Measurements from ENCODE around the gene SLC22A8.

Gene SLC22A8

GRCh38 chr11:63012839-63013238 lies 2.8 kb downstream of the SLC22A8 start:
- no peaks in the 10 kb centered on the region for H3K27me3 ChIP-seq (ENCODE audit: control insufficient read depth, insufficient read depth, low read length)
- no peaks in the 10 kb centered on the region for H3K9me3 ChIP-seq (ENCODE audit: control insufficient read depth, insufficient read depth, low read length)
- H3K9ac ChIP-seq (ENCODE audit: low read depth, low read length): no peak overlapping the region
- no peaks in the 10 kb centered on the region for H3K36me3 ChIP-seq (ENCODE audit: control insufficient read depth, insufficient read depth, low read length)
- H3K4me1 ChIP-seq (ENCODE audit: control insufficient read depth, insufficient read depth, low read length): no peaks in the 10 kb centered on the region
- H3K4me3 ChIP-seq (ENCODE audit: low read depth, low read length): no peak overlapping the region

GRCh38 chr11:63012430-63012829 lies 3.2 kb downstream of the SLC22A8 start:
- Histone ChIP-seq H3K36me3 (ENCODE audit: control insufficient read depth, insufficient read depth, low read length) (no peaks in the 10 kb centered on the region), H3K4me3 (ENCODE audit: low read depth, low read length) (no peak overlapping the region), H3K9me3 (ENCODE audit: control insufficient read depth, insufficient read depth, low read length) (no peaks in the 10 kb centered on the region), H3K4me1 (ENCODE audit: control insufficient read depth, insufficient read depth, low read length) (no peaks in the 10 kb centered on the region), H3K27me3 (ENCODE audit: control insufficient read depth, insufficient read depth, low read length) (no peaks in the 10 kb centered on the region), H3K9ac (ENCODE audit: low read depth, low read length) (no peak overlapping the region)

- no peak overlapping the region for H3K4me3 ChIP-seq (ENCODE audit: low read depth, low read length)
- no peaks in the 10 kb centered on the region for H3K27me3 ChIP-seq (ENCODE audit: control insufficient read depth, insufficient read depth, low read length)
- H3K9ac ChIP-seq (ENCODE audit: low read depth, low read length): no peak overlapping the region
- H3K36me3 ChIP-seq (ENCODE audit: control insufficient read depth, insufficient read depth, low read length): no peaks in the 10 kb centered on the region
- no peaks in the 10 kb centered on the region for H3K9me3 ChIP-seq (ENCODE audit: control insufficient read depth, insufficient read depth, low read length)
- H3K4me1 ChIP-seq (ENCODE audit: control insufficient read depth, insufficient read depth, low read length): no peaks in the 10 kb centered on the region
Measured at GRCh38 chr11:63010934-63011439, 4.7 kb downstream of the SLC22A8 start.

- Histone ChIP-seq H3K27me3 (ENCODE audit: control insufficient read depth, insufficient read depth, low read length) (no peaks in the 10 kb centered on the region), H3K9ac (ENCODE audit: low read depth, low read length) (peak overlapping the region; percentile 39), H3K9me3 (ENCODE audit: control insufficient read depth, insufficient read depth, low read length) (no peaks in the 10 kb centered on the region), H3K4me3 (ENCODE audit: low read depth, low read length) (no peak overlapping the region), H3K4me1 (ENCODE audit: control insufficient read depth, insufficient read depth, low read length) (no peaks in the 10 kb centered on the region), H3K36me3 (ENCODE audit: control insufficient read depth, insufficient read depth, low read length) (no peaks in the 10 kb centered on the region)
Measured at GRCh38 chr11:63007920-63008319, 7.7 kb downstream of the SLC22A8 start.

GRCh38 chr11:63001456-63001855 lies 14.2 kb downstream of the SLC22A8 start:
- H3K4me3 ChIP-seq (ENCODE audit: low read depth, low read length): no peak overlapping the region
- no peaks in the 10 kb centered on the region for H3K4me1 ChIP-seq (ENCODE audit: control insufficient read depth, insufficient read depth, low read length)
- H3K27me3 ChIP-seq (ENCODE audit: control insufficient read depth, insufficient read depth, low read length): no peaks in the 10 kb centered on the region
- H3K36me3 ChIP-seq (ENCODE audit: control insufficient read depth, insufficient read depth, low read length): no peaks in the 10 kb centered on the region
- no peaks in the 10 kb centered on the region for H3K9me3 ChIP-seq (ENCODE audit: control insufficient read depth, insufficient read depth, low read length)
- H3K9ac ChIP-seq (ENCODE audit: low read depth, low read length): no peak overlapping the region

GRCh38 chr11:62999649-63000048 lies 16.0 kb downstream of the SLC22A8 start:
- no peaks in the 10 kb centered on the region for H3K36me3 ChIP-seq (ENCODE audit: control insufficient read depth, insufficient read depth, low read length)
- no peak overlapping the region for H3K9ac ChIP-seq (ENCODE audit: low read depth, low read length)

GRCh38 chr11:62999156-62999555 lies 16.5 kb downstream of the SLC22A8 start:
- Histone ChIP-seq H3K4me3 (ENCODE audit: low read depth, low read length) (no peak overlapping the region), H3K9me3 (ENCODE audit: control insufficient read depth, insufficient read depth, low read length) (no peaks in the 10 kb centered on the region), H3K27me3 (ENCODE audit: control insufficient read depth, insufficient read depth, low read length) (no peaks in the 10 kb centered on the region), H3K9ac (ENCODE audit: low read depth, low read length) (no peak overlapping the region), H3K4me1 (ENCODE audit: control insufficient read depth, insufficient read depth, low read length) (no peaks in the 10 kb centered on the region), H3K36me3 (ENCODE audit: control insufficient read depth, insufficient read depth, low read length) (no peaks in the 10 kb centered on the region)

More at GRCh38 chr11:62999649-63000048, 16.0 kb downstream of the SLC22A8 start:
- Histone ChIP-seq H3K9me3 (ENCODE audit: control insufficient read depth, insufficient read depth, low read length) (no peaks in the 10 kb centered on the region), H3K4me1 (ENCODE audit: control insufficient read depth, insufficient read depth, low read length) (no peaks in the 10 kb centered on the region), H3K4me3 (ENCODE audit: low read depth, low read length) (no peak overlapping the region), H3K27me3 (ENCODE audit: control insufficient read depth, insufficient read depth, low read length) (no peaks in the 10 kb centered on the region)

- no peaks in the 10 kb centered on the region for H3K27me3 ChIP-seq (ENCODE audit: control insufficient read depth, insufficient read depth, low read length)
- no peak overlapping the region for H3K4me3 ChIP-seq (ENCODE audit: low read depth, low read length)
- H3K4me1 ChIP-seq (ENCODE audit: control insufficient read depth, insufficient read depth, low read length): no peaks in the 10 kb centered on the region
- H3K9ac ChIP-seq (ENCODE audit: low read depth, low read length): no peak overlapping the region
- H3K36me3 ChIP-seq (ENCODE audit: control insufficient read depth, insufficient read depth, low read length): no peaks in the 10 kb centered on the region
- H3K9me3 ChIP-seq (ENCODE audit: control insufficient read depth, insufficient read depth, low read length): no peaks in the 10 kb centered on the region
Measured at GRCh38 chr11:62996271-62996670, 19.4 kb downstream of the SLC22A8 start.

- H3K9ac ChIP-seq (ENCODE audit: low read depth, low read length): no peak overlapping the region
- H3K36me3 ChIP-seq (ENCODE audit: control insufficient read depth, insufficient read depth, low read length): no peaks in the 10 kb centered on the region
- H3K27me3 ChIP-seq (ENCODE audit: control insufficient read depth, insufficient read depth, low read length): no peaks in the 10 kb centered on the region
Measured at GRCh38 chr11:62994775-62995174, 20.9 kb downstream of the SLC22A8 start.

GRCh38 chr11:62988276-62988675 lies 27.4 kb downstream of the SLC22A8 start:
- Histone ChIP-seq H3K27me3 (ENCODE audit: control insufficient read depth, insufficient read depth, low read length) (no peaks in the 10 kb centered on the region), H3K4me3 (ENCODE audit: low read depth, low read length) (no peak overlapping the region), H3K9ac (ENCODE audit: low read depth, low read length) (no peak overlapping the region), H3K4me1 (ENCODE audit: control insufficient read depth, insufficient read depth, low read length) (no peaks in the 10 kb centered on the region), H3K9me3 (ENCODE audit: control insufficient read depth, insufficient read depth, low read length) (no peaks in the 10 kb centered on the region), H3K36me3 (ENCODE audit: control insufficient read depth, insufficient read depth, low read length) (no peaks in the 10 kb centered on the region)

More at GRCh38 chr11:62994775-62995174, 20.9 kb downstream of the SLC22A8 start:
- H3K4me1 ChIP-seq (ENCODE audit: control insufficient read depth, insufficient read depth, low read length): no peaks in the 10 kb centered on the region
- no peaks in the 10 kb centered on the region for H3K9me3 ChIP-seq (ENCODE audit: control insufficient read depth, insufficient read depth, low read length)
- no peak overlapping the region for H3K4me3 ChIP-seq (ENCODE audit: low read depth, low read length)

GRCh38 chr11:62985041-62985750 lies 30.4 kb downstream of the SLC22A8 start:
- Histone ChIP-seq H3K4me3 (ENCODE audit: low read depth, low read length) (no peak overlapping the region), H3K4me1 (ENCODE audit: control insufficient read depth, insufficient read depth, low read length) (no peaks in the 10 kb centered on the region), H3K9ac (ENCODE audit: low read depth, low read length) (no peak overlapping the region), H3K36me3 (ENCODE audit: control insufficient read depth, insufficient read depth, low read length) (no peaks in the 10 kb centered on the region), H3K9me3 (ENCODE audit: control insufficient read depth, insufficient read depth, low read length) (no peaks in the 10 kb centered on the region), H3K27me3 (ENCODE audit: control insufficient read depth, insufficient read depth, low read length) (no peaks in the 10 kb centered on the region)

- Histone ChIP-seq H3K4me1 (ENCODE audit: control insufficient read depth, insufficient read depth, low read length) (no peaks in the 10 kb centered on the region), H3K27me3 (ENCODE audit: control insufficient read depth, insufficient read depth, low read length) (no peaks in the 10 kb centered on the region), H3K9me3 (ENCODE audit: control insufficient read depth, insufficient read depth, low read length) (no peaks in the 10 kb centered on the region), H3K36me3 (ENCODE audit: control insufficient read depth, insufficient read depth, low read length) (no peaks in the 10 kb centered on the region), H3K9ac (ENCODE audit: low read depth, low read length) (no peak within 1 kb of the TSS), H3K4me3 (ENCODE audit: low read depth, low read length) (no peak within 1 kb of the TSS)
Measured at GRCh38 chr11:62984451-62984991, 31.1 kb downstream of the SLC22A8 start, which contains the start of gene SLC22A6. Gene SLC22A6, minus strand, starts transcription at chr11:62984967. Its CDS starts 277 bp downstream, at chr11:62984690.
